GM18867 (cell line): ENCODE data around the gene CENPP.
A peak's percentile ranks its signal among the peaks of the same experiment; 100 is the strongest.

Source experiments
- ATAC-seq: cut with Tn5 transposase; IDR thresholded peaks from one replicate; pipeline ENCODE4 v1.9.1; 2021; ENCODE audit warnings: mild to moderate bottlenecking, moderate library complexity; ENCODE audit not compliant: unreplicated experiment

CENPP gene

GRCh38 chr9:92633614-92634278 is 308.0 kb downstream of the CENPP start:
- no peak for ATAC-seq

- ATAC-seq = peak; percentile 62
Measured at GRCh38 chr9:92634712-92635605, 309.2 kb downstream of the CENPP start.

GRCh38 chr9:92635760-92636159 is 310.0 kb downstream of the CENPP start:
- ATAC-seq = no peak

GRCh38 chr9:92636627-92637026 is 310.9 kb downstream of the CENPP start:
- ATAC-seq = no peak

GRCh38 chr9:92637326-92637725 is 311.6 kb downstream of the CENPP start:
- no peak for ATAC-seq

GRCh38 chr9:92637886-92638620 is 312.3 kb downstream of the CENPP start:
- no peak for ATAC-seq

GRCh38 chr9:92638621-92639101 is 312.9 kb downstream of the CENPP start:
- ATAC-seq = no peak

GRCh38 chr9:92639124-92639523 is 313.4 kb downstream of the CENPP start:
- ATAC-seq = no peak

GRCh38 chr9:92639791-92640271 is 314.1 kb downstream of the CENPP start:
- no peak for ATAC-seq

GRCh38 chr9:92640398-92641091 is 314.8 kb downstream of the CENPP start:
- ATAC-seq = no peak

GRCh38 chr9:92641092-92641809 is 315.5 kb downstream of the CENPP start:
- ATAC-seq = no peak

- no peak for ATAC-seq
Measured at GRCh38 chr9:92642041-92642451, 316.3 kb downstream of the CENPP start.

GRCh38 chr9:92642564-92642963 is 316.8 kb downstream of the CENPP start:
- ATAC-seq = no peak

GRCh38 chr9:92644278-92644677 is 318.5 kb downstream of the CENPP start:
- ATAC-seq = no peak

- ATAC-seq = no peak
Measured at GRCh38 chr9:92645041-92645440, 319.3 kb downstream of the CENPP start.

- ATAC-seq = no peak
Measured at GRCh38 chr9:92647671-92648473, 322.1 kb downstream of the CENPP start.

GRCh38 chr9:92648474-92648971 is 322.8 kb downstream of the CENPP start:
- ATAC-seq = no peak

GRCh38 chr9:92649007-92649406 is 323.3 kb downstream of the CENPP start:
- no peak for ATAC-seq

- no peak for ATAC-seq
Measured at GRCh38 chr9:92650296-92650695, 324.5 kb downstream of the CENPP start.
